DOHH2 (cell line): ENCODE results near the gene ARHGAP6.

ENCODE experiments used
- H3F3A ChIP-seq: fragments of 200-600 bp; sonication (generic), shearing (Covaris generic); 2 replicates; pipeline ENCODE4 v1.6.0; 2016; ENCODE audit warnings: antibody characterized with exemption, mild to moderate bottlenecking; ENCODE audit not compliant: control insufficient read depth, insufficient read depth
- H3K27ac ChIP-seq: fragments of 200-600 bp; sonication (generic); 2 replicates; pipeline ENCODE4 v1.5.1; 2014; ENCODE audit warnings: low read depth, mild to moderate bottlenecking, low read length, moderate library complexity
- H3K27me3 ChIP-seq: fragments of 200-600 bp; sonication (generic); 2 replicates; pipeline ENCODE4 v1.6.1; 2014; ENCODE audit warnings: mild to moderate bottlenecking, low read length, mixed read lengths; ENCODE audit not compliant: control insufficient read depth
- H3K36me3 ChIP-seq: fragments of 200-600 bp; sonication (generic); 2 replicates; pipeline ENCODE4 v1.6.1; 2014; ENCODE audit warnings: mild to moderate bottlenecking, low read length, moderate library complexity, mixed read lengths; ENCODE audit not compliant: control insufficient read depth
- H3K4me1 ChIP-seq: fragments of 200-600 bp; sonication (generic); 2 replicates; pipeline ENCODE4 v1.6.1; 2014; ENCODE audit warnings: mild to moderate bottlenecking, low read length, mixed read lengths; ENCODE audit not compliant: control insufficient read depth
- H3K4me2 ChIP-seq: fragments of 200-600 bp; sonication (generic); 2 replicates; pipeline ENCODE4 v1.6.0; 2014; ENCODE audit warnings: mild to moderate bottlenecking, low read length, moderate library complexity
- H3K4me3 ChIP-seq: fragments of 200-600 bp; sonication (generic); 2 replicates; pipeline ENCODE4 v1.5.1; 2014; ENCODE audit warnings: mild to moderate bottlenecking, low read length, mixed read lengths
- H3K79me2 ChIP-seq: fragments of 200-600 bp; sonication (generic); 2 replicates; pipeline ENCODE4 v1.6.1; 2014; ENCODE audit warnings: mild to moderate bottlenecking, low read length, mixed read lengths; ENCODE audit not compliant: control insufficient read depth
- H3K9me2 ChIP-seq: fragments of 200-600 bp; sonication (generic); replicated peaks from 2 replicates; pipeline ENCODE4 v1.6.1; 2014; ENCODE audit warnings: mild to moderate bottlenecking, low read length, mixed read lengths; ENCODE audit not compliant: control insufficient read depth
- H3K9me3 ChIP-seq: fragments of 200-600 bp; sonication (generic); 2 replicates; pipeline ENCODE4 v1.6.1; 2014; ENCODE audit warnings: antibody characterized with exemption, low read length, mixed read lengths; ENCODE audit not compliant: control insufficient read depth, insufficient read depth
- H4K20me1 ChIP-seq: fragments of 200-600 bp; sonication (generic); 2 replicates; pipeline ENCODE4 v1.6.0; 2014; ENCODE audit warnings: low read depth, mild to moderate bottlenecking, antibody characterized with exemption, low read length, moderate library complexity; ENCODE audit not compliant: control insufficient read depth, insufficient read depth
- CTCF ChIP-seq: fragments of 200-600 bp; sonication (generic); IDR thresholded peaks from one replicate; pipeline ENCODE4 v1.5.1; 2014; ENCODE audit warnings: antibody characterized with exemption, mild to moderate bottlenecking, low read depth, low read length; ENCODE audit not compliant: poor library complexity, severe bottlenecking
- EZH2phosphoT487 ChIP-seq: fragments of 200-600 bp; sonication (generic); IDR thresholded peaks from 2 replicates; pipeline ENCODE4 v1.6.1; 2017; ENCODE audit warnings: borderline replicate concordance, mild to moderate bottlenecking, antibody characterized with exemption, low read length, moderate library complexity, mixed read lengths

The ARHGAP6 gene

GRCh38 chrX:11472381-11472780, 193.3 kb downstream of the ARHGAP6 start:
- Histone ChIP-seq H3K4me2 (no peak overlapping the region), H3K27ac (no peak overlapping the region), H4K20me1 (no peaks in the 10 kb centered on the region), H3K36me3 (no peaks in the 10 kb centered on the region), H3K9me2 (no peaks in the 10 kb centered on the region), H3K79me2 (no peaks in the 10 kb centered on the region), H3K9me3 (no peaks in the 10 kb centered on the region), H3K4me3 (no peak overlapping the region), H3K4me1 (no peaks in the 10 kb centered on the region), H3F3A (no peaks in the 10 kb centered on the region), H3K27me3 (no peaks in the 10 kb centered on the region)
- TF ChIP-seq CTCF (no peak), EZH2phosphoT487 (no peak)

GRCh38 chrX:11470250-11470974, 195.3 kb downstream of the ARHGAP6 start:
- no peaks in the 10 kb centered on the region for H3K4me1 ChIP-seq
- no peaks in the 10 kb centered on the region for H4K20me1 ChIP-seq
- no peaks in the 10 kb centered on the region for H3F3A ChIP-seq
- H3K9me3 ChIP-seq = no peaks in the 10 kb centered on the region
- no peak overlapping the region for H3K4me3 ChIP-seq
- H3K27ac ChIP-seq = no peak overlapping the region
- H3K4me2 ChIP-seq = no peak overlapping the region
- H3K79me2 ChIP-seq = no peaks in the 10 kb centered on the region
- no peaks in the 10 kb centered on the region for H3K9me2 ChIP-seq
- no peaks in the 10 kb centered on the region for H3K27me3 ChIP-seq
- no peaks in the 10 kb centered on the region for H3K36me3 ChIP-seq
- no peak for TF ChIP-seq EZH2phosphoT487
- TF ChIP-seq CTCF = no peak

- Histone ChIP-seq H3K4me2 (no peak overlapping the region), H3K27ac (no peak overlapping the region)
These were observed 199.9 kb downstream of the ARHGAP6 start for GRCh38 chrX:11465648-11466411.

More at GRCh38 chrX:11465648-11466411, 199.9 kb downstream of the ARHGAP6 start:
- Histone ChIP-seq H3K4me3 (no peak overlapping the region), H3F3A (no peaks in the 10 kb centered on the region), H3K9me3 (no peaks in the 10 kb centered on the region), H3K27me3 (no peaks in the 10 kb centered on the region), H3K9me2 (no peaks in the 10 kb centered on the region), H3K79me2 (no peaks in the 10 kb centered on the region), H3K36me3 (no peaks in the 10 kb centered on the region), H4K20me1 (no peaks in the 10 kb centered on the region), H3K4me1 (no peaks in the 10 kb centered on the region)
- TF ChIP-seq CTCF (no peak), EZH2phosphoT487 (no peak)
